Medulla oblongata (tissue), 1 donor: ENCODE measurements around the gene HS3ST5.
"Not testable (repeated sequence)": the region's sequence is repeated elsewhere in the genome, so short reads cannot be mapped to it uniquely, and the experiment has no call there.

Experiments used
- DNase-seq: peaks from one replicate; pipeline ENCODE4 v3.0.0-alpha.2; 2015; ENCODE audit errors: extremely low spot score

Gene HS3ST5

DNA sequence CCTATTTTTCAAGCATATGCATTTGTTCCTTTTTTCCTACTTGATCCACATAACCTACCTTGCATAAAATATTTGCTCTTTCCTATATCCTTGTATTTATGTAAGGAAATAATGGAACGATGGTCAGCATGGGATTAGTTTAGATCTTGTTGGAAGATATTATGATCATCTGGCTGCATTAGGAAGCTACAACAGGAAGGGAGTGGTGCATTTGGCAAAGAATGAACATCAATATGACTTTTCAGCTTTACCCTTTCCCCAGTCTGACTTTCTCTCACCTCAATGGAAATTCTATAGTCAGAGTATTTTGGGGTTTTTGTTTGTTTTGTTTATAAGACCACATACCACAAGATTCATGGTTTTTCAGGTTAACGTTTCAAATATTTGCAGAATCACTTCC lies 66.0 kb downstream of the HS3ST5 start:
- DNase-seq = no peak

- no peak for DNase-seq
These were observed 68.0 kb downstream of the HS3ST5 start for GRCh38 chr6:114274836-114275235.

DNA sequence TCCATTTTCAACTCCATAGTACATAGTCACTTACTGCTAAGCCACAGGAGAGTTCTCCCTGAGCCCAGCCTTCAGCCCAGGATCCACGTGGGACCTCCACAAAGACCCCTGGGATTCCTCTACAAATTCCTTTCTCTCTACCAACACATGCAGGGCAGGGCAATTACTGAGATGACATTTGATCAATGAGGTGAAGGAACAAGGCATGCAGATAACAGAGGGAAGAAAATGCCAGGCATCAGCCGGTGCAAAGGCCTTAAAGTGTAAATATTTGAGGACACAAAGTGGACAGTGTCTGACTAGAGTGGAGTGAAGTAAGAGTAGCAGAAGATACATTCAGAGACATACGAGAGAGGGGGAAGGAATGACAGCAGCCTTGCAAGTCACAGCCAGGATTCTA lies 70.2 kb downstream of the HS3ST5 start:
- DNase-seq = no peak

DNA sequence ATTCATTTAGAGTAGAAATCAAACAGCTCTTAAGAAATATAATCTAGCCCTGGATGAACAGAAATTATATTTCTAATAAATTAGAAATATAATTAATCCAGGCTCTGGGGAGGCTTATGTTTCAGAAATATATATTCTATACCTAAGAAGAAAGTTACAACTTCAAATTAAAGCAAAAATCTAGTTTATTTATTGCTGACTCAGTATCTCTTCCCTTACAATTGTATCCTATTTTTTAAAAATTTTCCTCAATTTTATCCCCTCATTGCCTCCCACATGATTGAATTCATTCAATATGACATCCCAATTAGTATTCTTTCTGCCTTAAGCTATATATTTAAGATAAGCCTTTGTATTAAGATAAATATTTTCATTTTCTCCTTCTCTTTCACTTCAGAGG lies 71.4 kb downstream of the HS3ST5 start:
- DNase-seq = no peak

DNA sequence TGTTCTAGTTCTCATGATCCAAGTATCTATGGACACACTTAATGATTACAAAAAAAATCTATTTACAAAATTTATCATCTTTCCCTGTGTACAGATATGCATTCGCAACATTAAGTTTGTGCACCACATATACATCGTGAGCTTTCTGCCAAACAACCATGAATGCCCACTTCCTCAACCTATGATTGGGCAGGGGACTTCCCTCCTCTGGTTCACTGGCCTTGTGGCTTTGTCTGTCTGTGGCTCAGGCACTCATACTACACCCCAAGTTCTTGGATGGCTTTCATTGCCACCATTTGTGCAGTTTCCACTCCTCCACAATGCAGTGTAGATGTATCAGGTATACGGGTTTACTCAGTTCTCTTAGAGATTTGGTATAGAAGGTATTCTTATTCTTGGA lies 74.9 kb downstream of the HS3ST5 start:
- no peak for DNase-seq

DNA sequence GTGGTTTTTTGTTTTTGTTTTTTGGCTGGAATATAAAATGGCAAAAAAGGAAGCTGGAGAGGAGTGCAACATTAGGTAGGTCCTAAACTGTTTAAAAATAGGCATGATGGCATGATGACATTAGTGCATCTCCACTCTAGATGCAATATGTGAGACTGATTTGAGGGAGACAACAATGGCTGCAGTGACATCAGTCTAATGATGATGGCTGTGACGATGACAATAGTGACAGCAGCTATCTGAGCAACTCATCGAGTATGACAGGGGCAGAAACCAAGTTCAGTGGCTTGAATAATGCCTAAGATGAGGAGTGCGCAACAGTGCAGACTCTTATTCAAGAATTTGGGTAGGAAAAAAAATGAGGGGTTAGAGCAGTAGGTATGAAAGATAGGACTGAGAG lies 82.0 kb downstream of the HS3ST5 start:
- peak; percentile 18 for DNase-seq

DNA sequence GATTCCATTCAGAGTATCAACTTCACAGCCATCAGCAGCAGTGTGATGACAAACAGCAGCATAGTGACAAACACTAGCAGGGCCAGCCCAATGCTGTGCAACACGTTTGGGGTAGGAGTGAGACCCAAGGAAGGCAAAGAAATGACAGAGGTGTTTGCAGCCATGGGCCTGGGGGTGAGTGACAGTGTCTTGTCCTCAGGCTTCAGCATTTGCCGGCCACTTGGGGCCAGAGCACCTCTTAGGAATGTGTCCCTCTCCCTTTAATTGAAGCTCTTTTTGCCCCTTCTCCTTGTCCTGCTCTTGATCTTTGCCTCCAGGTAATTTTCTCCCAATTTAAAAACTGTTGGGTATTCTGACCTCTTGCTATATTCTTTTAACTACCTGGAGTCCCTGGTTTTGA lies 84.4 kb downstream of the HS3ST5 start:
- DNase-seq = no peak

DNA sequence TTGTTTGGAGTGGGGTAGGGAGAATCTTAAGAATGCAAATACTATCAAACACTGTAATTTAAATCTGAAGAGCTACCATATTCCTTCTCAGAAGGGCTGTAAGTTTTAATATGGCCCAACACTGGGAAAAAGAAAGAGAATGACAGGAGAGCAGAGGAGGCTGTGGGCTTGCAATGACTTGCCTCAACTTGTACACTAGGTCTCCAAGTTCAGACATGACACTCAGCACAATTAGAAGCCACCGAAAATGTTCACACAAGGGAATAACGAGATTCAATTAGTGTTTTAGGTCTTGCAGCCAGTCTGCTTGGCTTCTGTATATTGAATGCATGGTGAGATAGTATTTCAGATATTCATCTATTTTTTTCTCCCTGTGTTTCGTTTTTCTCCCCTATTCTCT lies 89.4 kb downstream of the HS3ST5 start:
- no peak for DNase-seq

- no peak for DNase-seq
These were observed 93.3 kb downstream of the HS3ST5 start for GRCh38 chr6:114249522-114249921.

DNA sequence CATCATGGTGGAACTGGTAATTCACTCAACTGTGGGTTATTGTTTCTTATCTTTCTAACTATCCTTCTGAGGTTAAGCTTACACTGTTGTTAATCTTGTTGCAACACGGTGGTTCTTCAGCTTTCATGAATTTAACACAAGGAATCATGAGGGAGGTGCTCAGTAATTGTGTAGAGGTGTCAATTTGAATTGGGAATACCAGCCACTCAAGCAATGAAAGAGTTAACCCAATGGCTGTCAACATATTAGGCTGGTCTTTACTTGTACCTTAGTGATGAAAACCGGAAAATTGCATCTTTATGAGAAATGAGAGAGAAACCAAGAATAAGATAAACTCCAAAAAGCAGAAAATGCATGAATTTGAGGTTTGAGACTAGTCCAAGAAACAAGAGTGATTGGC lies 95.7 kb downstream of the HS3ST5 start:
- DNase-seq = no peak

DNA sequence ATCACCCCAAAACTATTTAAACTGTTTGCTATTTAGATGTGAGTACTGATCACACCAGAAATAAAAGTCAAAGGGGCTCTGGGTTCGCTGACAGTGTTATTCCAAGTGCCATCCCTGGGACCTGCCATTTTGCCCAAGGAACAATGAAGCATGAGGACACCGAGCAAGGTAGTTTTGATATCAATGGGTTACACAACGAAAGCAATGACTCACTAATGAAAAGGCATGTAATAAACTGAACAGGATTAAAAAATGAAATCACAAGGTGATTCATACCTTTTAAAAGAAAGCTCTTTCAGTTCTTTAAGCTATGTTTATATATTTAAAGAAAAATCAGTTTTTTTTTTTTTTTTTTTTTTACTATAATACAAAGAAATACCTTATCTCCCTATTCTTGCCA lies 102.0 kb downstream of the HS3ST5 start:
- no peak for DNase-seq

- no peak for DNase-seq
These were observed 114.1 kb downstream of the HS3ST5 start for GRCh38 chr6:114228675-114229074.

DNA sequence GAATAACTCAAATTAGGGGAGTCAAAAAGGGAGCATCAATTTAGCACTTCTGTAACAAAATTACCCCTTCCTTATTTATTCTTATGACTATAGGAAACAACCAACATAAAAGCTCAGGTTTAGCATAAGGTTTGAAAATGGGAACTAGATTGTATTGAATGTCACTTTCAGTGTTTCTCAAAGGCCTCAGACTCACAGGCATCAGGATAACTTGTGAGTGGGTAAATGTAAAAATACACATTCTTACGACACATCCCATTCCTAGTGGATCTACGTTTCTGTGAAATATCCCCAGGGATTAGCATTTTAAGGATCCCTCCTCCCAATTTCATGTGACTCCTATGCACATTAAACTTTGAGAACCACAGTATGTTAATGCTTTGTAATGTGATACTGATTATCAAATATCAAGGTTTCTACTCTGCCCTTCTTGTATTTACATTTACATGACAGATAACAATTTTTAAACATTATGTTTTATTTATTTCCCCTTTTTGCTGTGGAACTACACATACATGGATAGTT lies 114.8 kb downstream of the HS3ST5 start:
- no peak for DNase-seq

DNA sequence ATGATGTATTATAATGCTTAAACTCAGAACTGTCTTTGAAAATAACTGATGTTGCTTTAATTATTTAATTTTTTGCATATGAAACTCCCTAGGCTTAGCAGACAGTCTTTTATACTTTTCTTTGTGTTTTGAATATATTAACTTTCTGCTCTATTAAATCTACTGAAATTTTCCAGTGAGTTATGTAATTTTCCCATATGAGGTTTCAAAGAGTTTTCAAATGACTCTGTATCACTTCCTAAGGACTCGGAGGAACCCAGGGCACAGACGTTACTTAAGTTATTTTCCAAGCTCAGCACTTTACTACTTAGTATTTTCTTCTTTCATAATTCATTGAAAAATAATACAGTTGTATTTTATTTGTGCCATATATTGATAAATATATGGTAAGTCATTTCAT lies 122.6 kb downstream of the HS3ST5 start:
- no peak for DNase-seq

DNA sequence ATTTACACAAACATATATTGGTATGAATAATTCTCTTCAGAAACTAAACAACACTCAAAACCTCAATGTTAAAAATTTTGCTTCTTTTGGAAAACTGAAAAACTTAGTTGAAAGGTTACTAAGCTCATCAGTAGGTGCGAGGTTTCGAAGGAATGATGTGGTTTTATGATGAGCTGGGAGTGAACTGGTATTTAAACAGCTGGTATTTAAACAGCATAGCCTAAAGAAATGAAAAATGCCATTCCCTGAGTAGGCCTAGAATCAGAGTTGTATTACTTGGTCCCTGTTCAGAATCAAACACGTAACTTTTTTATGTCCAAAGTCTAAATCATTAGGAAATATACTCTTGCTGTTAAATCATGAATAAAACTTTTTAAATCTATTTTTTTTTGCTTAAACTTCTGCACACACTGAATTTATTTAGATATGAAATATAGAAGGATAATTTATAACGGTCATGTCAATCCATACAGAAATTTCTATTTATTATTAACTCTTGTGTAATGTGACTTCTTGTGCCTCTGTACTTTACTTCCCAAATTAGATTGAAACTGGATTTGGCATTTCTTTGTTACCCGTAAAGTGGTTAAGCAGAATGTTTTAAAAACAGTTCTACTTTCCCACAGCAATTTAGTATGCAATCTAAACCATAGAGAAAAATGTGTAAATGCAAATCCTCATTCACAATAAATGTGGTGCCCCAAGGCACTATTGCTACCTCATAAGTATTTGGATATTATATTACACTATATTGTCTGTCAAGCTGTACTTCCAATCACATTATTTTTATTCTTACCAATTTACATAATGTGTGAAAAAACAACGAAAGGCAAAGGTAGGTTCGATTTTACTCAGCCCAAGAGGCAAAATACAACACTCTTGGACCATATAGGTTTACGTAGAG lies 124.1 kb downstream of the HS3ST5 start:
- DNase-seq = no peak

DNA sequence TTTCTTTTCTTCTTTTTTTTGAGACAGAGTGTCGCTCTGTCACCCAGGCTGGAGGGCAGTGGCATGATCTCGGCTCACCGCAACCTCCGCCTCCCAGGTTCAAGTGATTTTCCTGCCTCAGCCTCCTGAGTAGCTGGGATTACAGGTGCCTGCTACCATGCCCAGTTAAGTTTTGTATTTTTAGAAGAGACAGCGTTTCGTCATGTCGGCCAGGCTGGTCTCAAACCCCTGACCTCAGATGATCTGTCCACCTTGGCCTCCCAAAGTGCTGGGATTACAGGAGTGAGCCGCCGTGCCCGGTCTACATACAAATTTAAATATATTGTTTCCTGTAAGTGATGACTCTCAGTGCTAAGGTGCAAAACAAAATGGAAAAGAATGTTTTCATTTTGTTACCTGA lies 124.8 kb downstream of the HS3ST5 start:
- DNase-seq = not testable (repeated sequence)

GRCh38 chr6:114216789-114217467 lies 125.9 kb downstream of the HS3ST5 start:
- no peak for DNase-seq

DNA sequence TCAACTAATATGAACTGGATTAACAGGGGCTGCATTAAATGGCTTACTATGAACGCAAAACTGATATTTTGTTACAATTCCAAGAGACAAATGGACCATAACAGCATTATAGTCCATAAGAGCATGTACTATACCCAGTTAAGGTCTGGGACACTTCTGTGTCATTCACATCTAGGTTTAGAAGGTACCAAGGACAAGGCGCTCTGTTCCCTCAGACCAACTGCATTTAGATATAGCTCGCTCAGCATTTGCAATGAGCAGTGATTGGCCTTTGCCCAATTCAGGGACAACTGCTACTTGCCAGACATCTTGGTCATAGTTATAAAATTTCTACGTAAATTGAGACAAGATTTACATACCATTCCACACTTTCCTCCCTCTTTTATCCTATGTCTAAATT lies 132.4 kb downstream of the HS3ST5 start:
- no peak for DNase-seq

DNA sequence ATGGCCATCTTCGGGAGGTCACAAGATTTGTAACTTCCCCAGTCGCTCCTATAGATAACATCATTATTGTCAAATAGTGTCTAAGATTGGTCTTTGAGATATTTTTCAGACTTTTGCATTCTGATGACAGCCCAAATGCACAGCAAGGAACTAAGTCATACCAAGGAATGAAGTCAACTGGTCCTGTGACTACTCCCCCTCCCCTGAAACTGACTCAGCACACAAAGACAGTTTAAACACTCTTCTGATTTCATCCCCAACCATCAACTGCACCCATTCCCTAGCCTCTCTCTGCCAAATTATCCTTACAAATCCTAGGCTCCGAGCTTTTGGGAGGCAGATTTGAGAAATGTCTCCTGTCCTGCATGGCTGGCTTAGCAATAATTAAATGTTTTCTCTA lies 139.4 kb downstream of the HS3ST5 start:
- no peak for DNase-seq

DNA sequence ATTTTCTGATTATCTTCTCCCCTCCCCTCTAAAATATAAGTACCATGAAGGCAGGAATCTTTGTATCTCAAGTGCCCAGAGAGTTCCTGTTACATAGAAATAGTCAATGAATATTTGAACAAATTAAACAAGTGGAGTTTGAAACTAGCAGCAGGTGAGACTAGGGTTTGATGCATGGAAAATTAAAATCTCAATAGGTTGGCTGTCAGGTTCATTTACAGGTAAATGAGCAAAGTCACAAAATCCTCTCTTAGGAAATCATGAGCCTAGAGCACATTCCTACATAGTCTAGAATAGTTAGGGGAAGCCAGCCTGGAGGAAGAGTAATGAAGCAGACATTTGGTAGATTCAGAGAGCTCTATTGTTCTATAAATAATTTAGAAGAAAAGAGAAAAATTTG lies 140.4 kb downstream of the HS3ST5 start:
- no peak for DNase-seq

DNA sequence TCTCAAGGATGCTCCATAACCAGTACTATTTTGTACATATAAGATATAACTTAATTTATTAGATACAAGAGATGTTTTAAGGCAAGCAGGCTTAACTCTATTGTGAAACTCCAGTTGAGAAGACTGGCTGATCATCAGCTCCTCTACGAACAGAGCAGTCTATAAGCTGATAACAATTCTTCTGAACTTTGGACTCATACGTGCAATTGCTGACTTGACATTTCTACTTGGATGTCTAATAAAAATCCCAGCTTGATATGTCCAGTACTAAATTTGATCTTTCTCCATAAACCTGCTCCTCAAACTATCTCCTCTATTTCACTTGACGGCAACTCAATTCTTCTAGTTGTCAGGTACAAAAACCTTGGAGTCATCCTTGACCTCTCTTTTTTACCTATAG lies 141.9 kb downstream of the HS3ST5 start:
- DNase-seq = no peak

GRCh38 chr6:114195631-114196403 lies 147.0 kb downstream of the HS3ST5 start:
- no peak for DNase-seq
